Mucosa of rectum (tissue), 2 donors: Measurements from ENCODE around the gene VWA5A.
"Not testable (repeated sequence)": the region's sequence is repeated elsewhere in the genome, so short reads cannot be mapped to it uniquely, and the experiment has no call there.

Source experiments
- H3K27ac ChIP-seq, 2 donors: one replicate each; pipeline ENCODE4 v1.7.0; 2013; ENCODE audit warnings: inconsistent platforms in 2 of 2, low read depth in 2 of 2, low read length in 2 of 2
- H3K27me3 ChIP-seq, 2 donors: one replicate each; pipeline ENCODE4 v1.7.0; 2013; ENCODE audit warnings: low read length in 2 of 2; ENCODE audit not compliant: control insufficient read depth in 2 of 2, insufficient read depth in 2 of 2
- H3K36me3 ChIP-seq, 2 donors: one replicate each; pipeline ENCODE4 v1.7.0; 2013; ENCODE audit warnings: low read length in 2 of 2; ENCODE audit not compliant: control insufficient read depth in 2 of 2, insufficient read depth in 2 of 2
- H3K4me1 ChIP-seq, 2 donors: one replicate each; pipeline ENCODE4 v1.7.0; 2013; ENCODE audit warnings: low read length in 2 of 2, mild to moderate bottlenecking in 1 of 2; ENCODE audit not compliant: control insufficient read depth in 2 of 2, insufficient read depth in 2 of 2
- H3K4me3 ChIP-seq, 2 donors: one replicate each; pipeline ENCODE4 v1.7.0; 2013; ENCODE audit warnings: low read length in 2 of 2
- H3K9ac ChIP-seq, 2 donors: one replicate each; pipeline ENCODE4 v1.7.0; 2013; ENCODE audit warnings: low read length in 2 of 2, low read depth in 1 of 2, mild to moderate bottlenecking in 1 of 2
- H3K9me3 ChIP-seq, 2 donors: one replicate each; pipeline ENCODE4 v1.7.0; 2013; ENCODE audit warnings: low read length in 2 of 2; ENCODE audit not compliant: control insufficient read depth in 2 of 2
- donor health status: healthy.
- donor health status: Normal muscosa, but diverticular disease.

The VWA5A gene

GRCh38 chr11:124120891-124121290, 5.6 kb downstream of the VWA5A start:
- Histone ChIP-seq H3K36me3 (peaks cover 53 to 61% of the 10 kb centered on the region in 2 donors), H3K4me3 (no peak overlapping the region), H3K9ac (no peak overlapping the region), H3K27me3 (no peaks in the 10 kb centered on the region), H3K27ac (no peak overlapping the region), H3K4me1 (peaks cover 3 to 9% of the 10 kb centered on the region in 2 donors), H3K9me3 (no peaks in the 10 kb centered on the region)

GRCh38 chr11:124122123-124122522, 6.9 kb downstream of the VWA5A start:
- Histone ChIP-seq H3K4me1 (no peaks in the 10 kb centered on the region), H3K4me3 (no peak overlapping the region), H3K36me3 (peaks cover 53 to 63% of the 10 kb centered on the region in 2 donors), H3K9ac (no peak overlapping the region), H3K9me3 (no peaks in the 10 kb centered on the region), H3K27me3 (no peaks in the 10 kb centered on the region), H3K27ac (no peak overlapping the region)

- no peak overlapping the region for H3K4me3 ChIP-seq
- no peak overlapping the region for H3K27ac ChIP-seq
- H3K27me3 ChIP-seq, result no peaks in the 10 kb centered on the region
- no peaks in the 10 kb centered on the region for H3K4me1 ChIP-seq
- H3K9ac ChIP-seq, result no peak overlapping the region
- peaks cover 46 to 50% of the 10 kb centered on the region in 2 donors for H3K36me3 ChIP-seq
- H3K9me3 ChIP-seq, result no peaks in the 10 kb centered on the region
These were observed 8.4 kb downstream of the VWA5A start for GRCh38 chr11:124123622-124124021.

GRCh38 chr11:124127134-124127533, 11.9 kb downstream of the VWA5A start:
- not testable (repeated sequence) for H3K9ac ChIP-seq, H3K27me3 ChIP-seq, H3K4me1 ChIP-seq, H3K27ac ChIP-seq, H3K4me3 ChIP-seq, H3K9me3 ChIP-seq
- peaks cover 26 to 32% of the 10 kb centered on the region in 2 donors for H3K36me3 ChIP-seq

GRCh38 chr11:124143034-124143433, 27.8 kb downstream of the VWA5A start:
- no peak overlapping the region for H3K4me3 ChIP-seq
- peaks cover 40 to 45% of the 10 kb centered on the region in 2 donors for H3K36me3 ChIP-seq
- H3K9ac ChIP-seq, result no peak overlapping the region
- no peak overlapping the region for H3K27ac ChIP-seq
- H3K4me1 ChIP-seq, result no peaks in the 10 kb centered on the region
- H3K9me3 ChIP-seq, result no peaks in the 10 kb centered on the region
- H3K27me3 ChIP-seq, result no peaks in the 10 kb centered on the region

GRCh38 chr11:124147951-124148350, 32.7 kb downstream of the VWA5A start:
- H3K4me3 ChIP-seq, result no peak overlapping the region
- H3K27ac ChIP-seq, result no peak overlapping the region
- H3K27me3 ChIP-seq, result no peaks in the 10 kb centered on the region
- H3K9ac ChIP-seq, result no peak overlapping the region
- no peaks in the 10 kb centered on the region for H3K9me3 ChIP-seq
- no peaks in the 10 kb centered on the region for H3K4me1 ChIP-seq
- peaks cover 18 to 26% of the 10 kb centered on the region in 2 donors for H3K36me3 ChIP-seq

- Histone ChIP-seq H3K27ac (no peak overlapping the region), H3K4me3 (no peak overlapping the region), H3K9me3 (no peaks in the 10 kb centered on the region), H3K36me3 (peaks cover under 1 to 13% of the 10 kb centered on the region in 2 donors), H3K4me1 (no peaks in the 10 kb centered on the region), H3K9ac (no peak overlapping the region), H3K27me3 (no peaks in the 10 kb centered on the region)
These were observed 35.4 kb downstream of the VWA5A start for GRCh38 chr11:124150684-124151083.

- H3K4me1 ChIP-seq, result no peaks in the 10 kb centered on the region
- no peak overlapping the region for H3K27ac ChIP-seq
- H3K9me3 ChIP-seq, result no peaks in the 10 kb centered on the region
- H3K4me3 ChIP-seq, result no peak overlapping the region
- no peaks in the 10 kb centered on the region for H3K36me3 ChIP-seq
- H3K9ac ChIP-seq, result no peak overlapping the region
- H3K27me3 ChIP-seq, result no peaks in the 10 kb centered on the region
These were observed 37.6 kb downstream of the VWA5A start for GRCh38 chr11:124152770-124153407.

- H3K27ac ChIP-seq, result no peak overlapping the region
- no peak overlapping the region for H3K4me3 ChIP-seq
- H3K4me1 ChIP-seq, result no peaks in the 10 kb centered on the region
These were observed 38.6 kb downstream of the VWA5A start for GRCh38 chr11:124153821-124154220.

GRCh38 chr11:124159481-124159880, 44.2 kb downstream of the VWA5A start:
- Histone ChIP-seq H3K27me3 (no peaks in the 10 kb centered on the region), H3K9ac (no peak overlapping the region), H3K4me3 (no peak overlapping the region), H3K4me1 (no peaks in the 10 kb centered on the region), H3K27ac (no peak overlapping the region), H3K36me3 (no peaks in the 10 kb centered on the region), H3K9me3 (no peaks in the 10 kb centered on the region)

More at GRCh38 chr11:124153821-124154220, 38.6 kb downstream of the VWA5A start:
- Histone ChIP-seq H3K36me3 (no peaks in the 10 kb centered on the region), H3K9me3 (no peaks in the 10 kb centered on the region), H3K27me3 (no peaks in the 10 kb centered on the region), H3K9ac (no peak overlapping the region)
